HG03575 (cell line): Measurements from ENCODE around the gene QTRT2.

ENCODE experiments used
- ATAC-seq: cut with Tn5 transposase; IDR thresholded peaks from one replicate; pipeline ENCODE4 v1.9.1; 2021; ENCODE audit not compliant: unreplicated experiment, insufficient number of reproducible peaks, low FRiP score; ENCODE audit errors: extremely low read depth

QTRT2 gene

GRCh38 chr3:114111060-114111770 is 54.7 kb downstream of the QTRT2 start:
- ATAC-seq, result no peak

- ATAC-seq, result no peak
These were observed 56.2 kb downstream of the QTRT2 start for GRCh38 chr3:114112696-114113095.

- ATAC-seq, result no peak
These were observed 58.2 kb downstream of the QTRT2 start for GRCh38 chr3:114114719-114115118.

- no peak for ATAC-seq
These were observed 58.6 kb downstream of the QTRT2 start for GRCh38 chr3:114115143-114115542.

- ATAC-seq, result no peak
These were observed 63.2 kb downstream of the QTRT2 start for GRCh38 chr3:114119776-114120175.

- no peak for ATAC-seq
These were observed 63.7 kb downstream of the QTRT2 start for GRCh38 chr3:114120211-114120610.

GRCh38 chr3:114122027-114122709 is 65.6 kb downstream of the QTRT2 start:
- ATAC-seq, result no peak

- ATAC-seq, result no peak
These were observed 69.9 kb downstream of the QTRT2 start for GRCh38 chr3:114126461-114126860.

- ATAC-seq, result no peak
These were observed 71.0 kb downstream of the QTRT2 start for GRCh38 chr3:114127517-114127916.

- ATAC-seq, result no peak
These were observed 71.7 kb downstream of the QTRT2 start for GRCh38 chr3:114128231-114128630.

GRCh38 chr3:114128826-114129225 is 72.3 kb downstream of the QTRT2 start:
- ATAC-seq, result no peak

GRCh38 chr3:114132500-114132899 is 76.0 kb downstream of the QTRT2 start:
- ATAC-seq, result no peak

GRCh38 chr3:114133947-114134346 is 77.4 kb downstream of the QTRT2 start:
- no peak for ATAC-seq
